GM12801 (cell line): ENCODE data around the gene ESPNL.

Experiments used
- CTCF ChIP-seq: IDR thresholded peaks from one replicate; pipeline ENCODE4 v1.5.1; 2011; ENCODE audit warnings: control low read depth; ENCODE audit not compliant: insufficient read length; ENCODE audit errors: extremely low read depth

ESPNL gene

GRCh38 chr2:238130696-238131628 is 30.8 kb downstream of the ESPNL start:
- no peak for TF ChIP-seq CTCF

- TF ChIP-seq CTCF = no peak
Measured at GRCh38 chr2:238131761-238132462, 31.8 kb downstream of the ESPNL start.

- no peak for TF ChIP-seq CTCF
Measured at GRCh38 chr2:238132463-238133450, 32.6 kb downstream of the ESPNL start.

GRCh38 chr2:238133499-238134392 is 33.6 kb downstream of the ESPNL start:
- TF ChIP-seq CTCF = no peak

- no peak for TF ChIP-seq CTCF
Measured at GRCh38 chr2:238134393-238134785, 34.2 kb downstream of the ESPNL start.

- no peak for TF ChIP-seq CTCF
Measured at GRCh38 chr2:238135601-238136150, 35.5 kb downstream of the ESPNL start.
